ENCODE data around the gene ADAMTS9.

The ADAMTS9 gene

DNA sequence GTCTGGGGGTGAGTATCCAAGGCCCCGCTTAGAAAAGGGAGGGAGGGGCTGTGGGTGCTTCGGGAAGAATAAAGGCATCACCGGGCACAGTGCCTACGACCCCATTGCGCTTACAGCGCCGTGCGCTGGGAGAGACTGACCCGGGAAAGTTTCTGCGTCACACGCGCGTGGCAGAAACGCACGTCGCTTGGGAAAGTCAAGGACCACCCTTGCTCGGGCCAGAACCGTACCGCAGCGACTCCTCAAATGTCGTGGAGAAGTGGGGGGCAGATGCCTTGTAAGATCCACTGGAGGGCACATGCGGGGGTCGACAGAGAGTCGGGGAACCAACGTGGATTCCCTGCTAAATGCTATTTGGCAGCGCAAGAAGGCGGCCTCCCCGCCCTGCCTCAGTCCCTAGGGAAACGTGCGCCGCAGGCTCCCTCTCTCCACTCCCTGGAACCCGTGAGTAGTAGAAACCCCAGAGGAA, 2.4 kb downstream of the ADAMTS9 start:
- peak in 1 of 2 experiments; percentile 23 for DNase-seq (ENCODE audit: low read depth in 2 of 2)

DNA sequence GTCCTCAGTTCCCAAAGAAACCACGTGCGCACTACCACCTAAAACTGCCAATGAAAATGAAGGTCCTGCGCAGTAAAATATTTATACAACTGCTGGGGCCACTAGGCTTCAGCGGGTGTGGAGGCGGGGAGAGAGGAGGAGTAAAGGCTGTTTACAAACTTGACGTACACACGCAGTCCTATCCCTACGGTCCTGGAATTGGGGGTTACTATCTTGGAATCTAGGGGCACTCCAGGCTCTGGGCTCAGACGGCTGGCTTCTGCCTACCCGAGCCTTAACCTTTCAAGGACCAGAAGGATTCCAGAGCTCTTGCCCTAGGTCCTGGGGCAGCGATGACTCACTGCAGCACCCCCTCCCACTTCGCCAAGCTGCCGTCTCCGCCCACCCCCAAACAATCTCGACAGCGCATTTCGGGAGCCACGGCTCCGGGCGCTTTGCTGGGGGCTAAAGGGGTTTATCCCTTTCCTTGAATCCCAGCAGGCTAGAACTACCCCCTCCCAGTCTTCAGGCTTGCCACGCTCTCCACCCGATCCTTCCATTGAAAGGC, 3.0 kb downstream of the ADAMTS9 start:
- no peak for DNase-seq (ENCODE audit: low read depth in 2 of 2)

DNA sequence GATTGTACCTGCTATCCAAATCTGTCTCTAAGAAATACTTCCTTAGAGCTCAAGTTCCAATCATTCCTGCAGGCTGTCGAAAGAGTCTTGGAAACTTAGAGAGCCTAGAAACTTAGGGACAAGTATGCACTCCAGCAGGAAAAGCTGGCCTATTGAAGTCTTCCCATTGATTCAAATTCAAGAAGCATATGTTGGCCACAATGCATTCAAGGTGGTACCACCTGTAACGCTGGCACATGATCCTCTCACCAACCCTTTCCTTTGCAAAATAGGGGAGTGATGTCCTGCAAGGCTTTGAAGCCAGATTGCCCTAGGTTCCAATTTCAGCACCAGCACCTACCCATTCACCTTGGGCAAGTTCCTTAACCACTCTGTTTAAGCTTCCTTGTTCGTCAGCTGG, 6.0 kb downstream of the ADAMTS9 start:
- no peak for DNase-seq (ENCODE audit: low read depth in 2 of 2)

DNA sequence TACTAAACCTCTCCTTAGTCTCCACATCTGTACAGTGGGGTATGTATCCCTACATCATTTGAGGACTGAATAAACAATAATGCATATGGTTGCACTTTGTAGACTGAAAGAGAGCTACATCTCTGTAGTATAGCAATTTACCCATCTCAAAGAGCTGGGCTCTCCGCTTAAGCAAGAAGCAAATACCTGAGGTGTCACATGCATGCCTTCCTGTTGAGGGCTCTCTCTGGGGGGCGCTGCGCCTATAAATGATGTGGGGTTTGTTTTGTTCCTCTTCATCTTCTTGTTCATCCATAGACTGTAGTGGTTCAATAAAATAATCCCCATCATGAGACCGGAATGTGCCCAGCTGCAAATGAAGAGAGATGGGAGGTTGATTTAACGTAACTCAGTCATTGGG, 6.8 kb downstream of the ADAMTS9 start:
- no peak for DNase-seq (ENCODE audit: low read depth in 2 of 2)

DNA sequence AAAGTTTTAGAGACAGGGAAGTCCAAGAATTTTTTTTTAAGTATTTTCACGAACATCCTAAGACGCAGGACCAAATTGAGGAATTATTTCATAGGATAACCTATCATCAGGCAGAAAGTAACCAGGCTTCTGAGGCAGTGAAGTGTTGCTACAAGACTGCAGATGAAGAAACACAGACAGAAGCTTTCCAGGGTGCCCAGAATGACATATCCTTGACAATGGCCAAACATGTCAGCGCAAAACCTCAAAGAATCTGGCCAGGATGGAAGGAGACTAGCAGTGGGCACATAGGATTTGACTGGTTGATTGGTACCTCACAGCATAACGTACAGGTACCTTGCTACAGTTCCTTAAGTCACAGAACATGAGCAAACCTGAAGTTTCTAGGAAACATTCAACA, 7.5 kb downstream of the ADAMTS9 start:
- DNase-seq (ENCODE audit: low read depth in 2 of 2), result no peak

DNA sequence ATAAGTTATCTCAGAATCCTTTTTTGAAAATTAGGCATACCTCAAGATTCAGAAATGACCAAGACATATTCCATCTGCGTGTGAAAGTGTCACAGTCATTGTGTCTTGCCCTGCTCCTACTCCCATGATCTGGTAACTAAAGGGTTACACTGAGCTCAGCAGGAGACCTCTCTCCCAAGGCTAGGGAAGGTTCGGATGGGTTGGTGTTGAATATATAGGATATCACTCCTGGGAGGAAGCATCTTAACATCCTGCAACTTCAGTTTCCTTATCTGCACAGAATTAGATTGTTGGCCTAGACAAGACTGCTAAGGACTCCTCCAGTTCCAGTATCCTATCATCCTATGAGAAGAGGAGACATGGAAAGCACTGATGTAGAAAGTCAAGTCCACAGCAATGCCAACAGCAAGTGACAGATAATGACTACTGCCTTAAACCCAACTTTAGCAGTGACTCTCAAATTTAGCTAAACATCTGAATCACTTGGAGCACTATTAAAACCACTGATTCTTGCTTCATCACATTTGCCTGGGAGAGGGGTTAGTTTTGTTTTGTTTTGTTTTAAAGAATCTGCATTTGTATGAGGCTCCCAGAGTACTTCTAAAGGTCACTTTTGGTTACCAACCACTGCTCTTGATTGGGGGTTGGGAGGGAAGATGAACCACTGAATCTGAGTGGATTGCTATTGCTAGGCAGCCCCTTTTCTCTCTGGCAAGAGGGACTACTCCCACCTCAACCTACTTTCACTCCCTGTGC, 9.7 kb downstream of the ADAMTS9 start:
- no peak for DNase-seq (ENCODE audit: low read depth in 2 of 2)

DNA sequence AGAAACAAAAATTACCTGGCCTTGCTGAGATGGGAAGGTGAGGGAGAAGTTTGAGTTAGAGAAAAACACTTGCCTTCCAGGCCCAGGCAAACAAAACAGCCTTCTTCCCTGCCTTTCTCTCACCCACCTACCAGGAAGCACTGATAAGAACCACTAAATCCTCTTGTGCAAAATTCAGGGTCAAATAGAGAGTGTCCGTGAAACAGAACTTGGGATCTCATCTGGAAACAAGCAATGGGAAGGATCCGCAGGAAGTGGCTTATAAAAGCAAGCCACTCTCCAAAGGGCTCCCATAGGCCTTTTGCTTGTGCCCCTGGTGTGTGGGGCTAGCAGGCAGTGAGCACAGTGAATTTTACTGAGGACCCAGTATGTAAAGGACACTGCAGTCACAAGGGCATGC, 11.0 kb downstream of the ADAMTS9 start:
- no peak for DNase-seq (ENCODE audit: low read depth in 2 of 2)

DNA sequence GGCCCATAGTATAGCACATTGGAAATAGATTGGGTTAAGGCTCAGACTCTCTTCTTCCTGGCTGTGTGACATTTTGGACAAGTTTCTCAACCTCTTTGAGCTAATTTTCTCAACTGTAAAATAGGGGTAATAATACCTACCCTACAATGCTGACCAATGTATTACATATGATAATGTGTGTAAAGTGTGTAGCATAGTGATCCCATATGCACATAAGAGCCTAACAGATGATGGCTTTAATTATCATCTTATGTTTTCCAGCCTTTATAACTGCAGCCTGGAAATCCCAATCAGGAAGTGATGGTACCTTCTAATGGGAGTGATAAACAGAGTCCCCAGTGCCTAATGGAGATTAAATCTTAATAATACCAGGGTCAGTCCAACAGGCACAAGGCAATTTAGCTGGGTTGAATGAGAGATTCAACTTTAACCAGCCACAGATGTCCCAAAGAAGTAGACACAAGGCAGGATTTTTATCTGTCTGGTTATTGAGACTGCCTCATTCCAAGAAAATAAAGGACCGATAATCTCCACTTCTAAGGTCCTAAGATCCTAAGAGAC, 12.0 kb downstream of the ADAMTS9 start:
- DNase-seq (ENCODE audit: low read depth in 2 of 2), result no peak

DNA sequence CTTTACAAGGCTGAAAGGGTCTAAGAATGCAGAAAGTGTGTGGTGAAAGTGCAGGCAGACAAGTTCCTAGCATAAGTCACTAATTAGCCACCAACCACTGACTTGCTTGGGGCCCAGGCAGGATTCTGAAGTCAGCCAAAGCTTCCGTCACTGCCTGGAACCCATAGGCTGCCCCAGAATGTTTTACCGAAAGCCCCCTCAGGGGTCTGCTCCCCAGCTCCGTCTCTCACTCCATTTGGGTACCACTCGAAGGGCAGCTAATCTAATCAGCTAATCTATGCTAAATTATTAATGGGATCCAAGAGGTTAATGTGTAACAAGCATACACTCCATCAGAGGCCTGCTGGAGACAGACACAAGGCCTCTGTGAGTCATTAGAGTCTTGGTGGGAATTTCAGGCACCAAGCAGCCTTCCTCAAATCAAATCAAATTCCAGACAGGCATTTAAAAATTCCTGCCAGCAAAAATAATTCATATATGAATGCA, 13.2 kb downstream of the ADAMTS9 start:
- peak in 1 of 2 experiments; percentile 69 for DNase-seq (ENCODE audit: low read depth in 2 of 2)

DNA sequence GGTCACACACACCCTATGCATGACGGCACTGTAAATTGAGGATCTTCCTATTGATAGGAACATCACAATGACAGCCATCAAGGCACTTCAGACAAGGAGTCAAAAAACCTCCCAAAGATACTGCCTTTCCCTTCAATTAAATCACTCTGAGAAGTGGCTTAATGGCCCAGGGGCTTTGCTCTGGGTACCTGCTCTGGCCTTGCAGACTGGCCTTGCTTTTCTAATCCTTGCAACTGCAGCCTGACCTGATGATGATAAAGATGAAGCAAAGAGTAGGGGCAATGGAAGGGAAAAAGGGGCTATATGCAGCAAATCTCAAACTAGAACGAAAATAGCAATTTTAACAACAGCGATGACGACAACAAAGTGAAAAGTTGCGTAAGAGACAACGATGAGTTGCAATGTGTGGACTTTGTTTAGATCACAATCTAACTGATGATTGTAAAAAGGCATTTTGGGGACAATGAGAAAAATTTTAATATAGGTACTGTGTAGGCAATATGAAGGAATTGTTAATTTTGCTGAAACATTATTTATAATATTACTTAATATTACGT, 14.6 kb downstream of the ADAMTS9 start:
- no peak for DNase-seq (ENCODE audit: low read depth in 2 of 2)

DNA sequence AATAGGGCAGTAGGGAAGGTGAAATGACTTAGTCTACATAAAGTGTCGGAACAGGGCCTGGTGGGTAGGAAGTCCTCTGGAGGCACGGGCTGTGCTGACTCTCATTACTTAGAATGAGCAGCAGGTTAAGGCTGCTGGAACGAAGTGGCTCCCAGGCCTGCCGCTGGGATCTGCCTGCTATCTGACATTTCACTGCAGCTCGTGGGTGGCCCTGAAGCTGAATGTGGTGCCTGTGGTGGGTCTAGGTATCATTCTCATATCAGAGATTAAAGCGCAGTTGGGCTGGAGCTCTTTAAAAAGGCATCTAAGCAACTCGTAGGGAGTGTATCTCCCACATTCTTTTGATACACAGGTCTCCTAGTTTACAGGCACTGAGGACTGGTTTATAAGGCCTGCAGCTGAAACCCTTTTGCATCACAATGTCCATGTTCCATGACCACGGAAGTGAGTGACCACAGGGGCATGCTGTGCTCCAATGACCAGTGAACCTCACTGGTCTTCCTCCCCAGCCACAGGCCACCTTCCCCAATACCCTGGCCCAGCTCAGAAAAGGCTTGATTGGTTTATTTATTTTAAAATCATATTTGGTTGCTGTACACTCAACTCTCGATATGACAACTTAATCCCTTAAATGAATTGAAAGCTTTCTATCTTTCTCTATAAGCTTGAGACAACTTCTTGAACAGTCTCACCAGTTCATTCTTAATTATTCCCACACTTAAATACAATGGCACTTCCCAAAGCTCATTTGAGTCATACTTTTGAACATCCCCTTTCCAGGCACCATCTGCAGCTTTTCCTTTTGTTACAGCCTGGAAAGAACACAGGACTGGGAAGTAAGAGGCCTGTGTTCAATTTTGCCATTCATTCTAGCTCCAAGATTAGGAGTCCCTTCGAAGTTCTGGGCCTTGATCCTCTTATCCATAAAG, 19.0 kb downstream of the ADAMTS9 start:
- DNase-seq (ENCODE audit: low read depth in 2 of 2), result no peak

DNA sequence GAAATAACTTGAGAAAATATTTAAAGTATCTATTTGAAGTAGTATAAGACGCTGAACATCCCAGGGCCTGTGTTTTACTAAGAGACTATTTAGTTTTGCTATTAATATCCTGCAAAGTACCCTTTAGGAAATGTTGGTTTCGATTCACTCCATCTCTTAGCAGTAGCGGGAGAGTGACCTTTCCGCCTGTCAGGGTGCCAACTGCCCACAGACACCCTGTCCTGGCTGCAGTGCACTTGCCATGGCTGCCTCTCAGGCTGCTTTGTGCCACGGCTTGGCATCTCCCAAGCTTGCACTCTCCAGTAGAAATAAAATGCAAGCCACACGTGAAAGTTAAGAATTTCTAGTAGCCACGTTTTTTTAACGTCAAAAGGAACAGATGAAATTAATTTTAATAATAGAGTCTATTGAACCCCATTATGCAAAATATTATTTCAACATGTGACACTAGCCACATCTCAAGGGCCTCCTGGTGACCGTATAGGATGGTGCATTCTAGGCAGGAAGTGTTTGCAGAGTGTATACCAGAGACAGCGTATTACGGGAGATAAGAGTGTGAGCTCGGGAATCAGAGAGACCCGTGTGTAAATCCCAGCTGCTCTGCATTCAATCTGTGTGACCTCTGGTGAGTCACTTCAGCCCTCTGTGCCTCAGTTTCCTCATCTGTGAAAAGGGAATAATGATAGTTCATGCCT, 19.8 kb downstream of the ADAMTS9 start:
- no peak for DNase-seq (ENCODE audit: low read depth in 2 of 2)

DNA sequence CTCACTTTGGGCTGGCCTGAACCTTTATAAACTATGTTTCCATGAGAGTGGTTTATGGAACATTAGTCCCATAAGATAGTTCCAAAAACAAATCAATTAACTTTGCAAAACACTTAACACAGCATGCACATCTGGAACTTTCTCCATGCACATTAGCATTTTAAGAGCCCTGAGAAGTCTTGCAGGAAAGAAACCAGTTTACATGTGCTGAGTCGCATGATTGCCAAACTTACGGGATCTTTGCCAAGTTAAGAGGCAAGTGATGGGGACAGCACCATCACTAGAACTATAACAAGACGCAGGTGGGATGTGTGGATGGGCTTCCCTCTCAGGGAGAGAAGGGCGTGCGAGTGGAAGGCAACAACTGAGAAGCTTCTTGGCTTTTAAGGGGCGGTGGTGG, 20.7 kb downstream of the ADAMTS9 start:
- no peak for DNase-seq (ENCODE audit: low read depth in 2 of 2)

DNA sequence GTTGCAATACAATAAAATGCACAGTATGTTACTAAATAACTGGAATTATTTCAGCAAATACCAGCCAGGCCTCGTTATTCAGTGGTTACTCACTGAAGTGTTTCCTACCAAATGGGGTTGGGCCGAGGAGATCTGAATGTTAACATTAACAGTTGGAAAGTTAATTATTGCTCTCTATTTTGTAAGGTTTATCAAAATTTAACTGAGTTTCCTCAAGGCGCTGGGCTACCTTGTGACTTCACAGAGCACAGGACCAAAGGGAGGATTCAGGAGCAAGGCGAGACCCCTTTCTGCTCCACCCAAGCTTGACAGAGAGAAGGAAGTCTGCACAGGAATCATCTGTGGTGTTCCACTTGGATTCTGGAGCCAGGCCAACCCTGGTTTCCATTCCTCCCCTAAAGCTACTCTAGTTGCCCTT, 21.6 kb downstream of the ADAMTS9 start:
- DNase-seq (ENCODE audit: low read depth in 2 of 2), result peak in 1 of 2 experiments; percentile 68

DNA sequence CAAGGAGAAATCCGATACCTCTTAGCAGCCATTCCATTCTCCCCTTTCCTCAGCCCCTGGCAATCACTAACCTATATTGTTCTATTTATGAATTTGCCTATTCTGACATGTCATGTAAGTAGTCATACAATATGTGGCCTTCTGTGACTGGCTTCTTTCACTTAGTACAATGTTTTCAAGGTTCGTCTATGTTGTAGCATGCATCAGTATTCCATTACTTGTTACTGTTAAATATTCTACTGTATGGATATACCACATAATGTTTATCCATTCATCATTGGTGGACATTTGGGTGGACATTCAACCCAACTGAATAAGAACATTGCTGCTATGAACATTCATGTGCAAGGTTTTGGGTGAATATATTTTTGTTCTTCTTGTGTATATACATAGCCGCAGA, 23.4 kb downstream of the ADAMTS9 start:
- no peak for DNase-seq (ENCODE audit: low read depth in 2 of 2)

DNA sequence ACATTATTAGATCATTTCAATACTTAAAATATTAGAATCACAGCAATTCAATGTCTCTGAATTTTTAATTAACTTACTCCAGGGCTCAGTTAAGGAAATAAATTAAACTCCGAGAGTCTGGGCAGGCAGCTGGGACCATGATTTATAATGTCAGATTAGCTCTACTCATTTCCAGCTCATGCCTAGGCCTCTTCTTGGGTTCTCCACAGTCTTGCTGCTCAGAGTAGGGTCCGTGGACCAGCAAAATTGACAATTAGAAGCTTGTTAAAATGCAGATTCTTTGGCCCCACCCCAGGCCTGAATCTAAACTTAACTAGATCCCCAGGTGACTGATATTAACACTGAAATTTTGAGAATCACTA, 28.2 kb downstream of the ADAMTS9 start:
- no peak for DNase-seq (ENCODE audit: low read depth in 2 of 2)

DNA sequence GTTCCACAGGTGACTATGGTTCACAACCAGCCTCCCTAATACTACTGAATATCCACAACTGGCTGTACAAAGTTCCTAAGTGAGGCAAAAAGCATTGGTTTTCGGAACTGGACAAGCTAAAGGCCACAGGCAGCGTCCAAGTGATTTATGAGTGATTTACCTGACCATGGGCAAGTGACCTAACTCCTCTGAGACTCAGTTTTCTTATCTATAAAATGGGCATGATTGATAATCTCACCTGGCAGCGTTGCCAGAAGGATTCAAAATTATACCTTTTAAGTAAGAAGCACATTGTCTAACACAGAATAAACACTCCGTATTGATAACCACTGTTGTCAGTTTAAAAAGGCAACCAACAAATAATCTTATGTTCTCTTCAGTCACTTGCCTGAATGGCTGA, 29.8 kb downstream of the ADAMTS9 start:
- DNase-seq (ENCODE audit: low read depth in 2 of 2), result no peak

DNA sequence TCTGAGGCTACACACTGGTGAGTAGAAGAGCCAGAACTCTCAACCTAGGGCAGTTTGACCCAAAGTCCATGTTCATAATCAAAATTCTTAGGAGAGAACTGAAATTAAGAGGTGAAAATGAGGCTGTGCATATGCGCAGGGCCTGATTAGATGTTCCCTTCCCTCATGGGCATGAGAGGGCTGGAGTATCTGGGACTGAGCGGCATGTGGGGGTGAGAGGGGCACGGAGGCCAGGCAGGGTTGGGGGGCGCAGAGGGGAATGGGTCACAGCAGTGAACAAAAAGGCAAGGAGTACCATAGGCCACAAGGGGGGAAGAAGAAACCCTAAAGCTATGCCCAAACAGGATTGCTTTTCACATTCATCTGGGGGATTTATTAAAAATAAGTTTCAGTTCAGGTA, 31.3 kb downstream of the ADAMTS9 start:
- DNase-seq (ENCODE audit: low read depth in 2 of 2), result no peak

DNA sequence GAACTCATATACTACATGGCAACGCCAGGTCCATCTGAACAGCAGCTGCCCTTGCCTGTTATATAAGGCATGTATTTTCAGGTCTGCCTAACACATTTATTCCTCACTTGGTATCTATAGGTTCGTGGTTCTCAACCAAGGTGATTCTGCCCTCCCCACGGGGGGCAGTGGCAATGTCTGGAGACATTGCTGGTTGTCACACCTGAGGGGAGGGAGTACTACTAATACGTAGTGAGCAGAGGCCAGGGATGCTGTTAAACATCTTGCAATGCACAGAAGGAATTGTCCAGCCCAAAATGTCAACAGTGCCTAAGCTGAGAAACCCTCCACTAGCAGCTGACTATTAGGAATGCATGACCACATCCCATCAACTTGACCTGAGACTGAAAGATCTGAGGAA, 32.6 kb downstream of the ADAMTS9 start:
- no peak for DNase-seq (ENCODE audit: low read depth in 2 of 2)

DNA sequence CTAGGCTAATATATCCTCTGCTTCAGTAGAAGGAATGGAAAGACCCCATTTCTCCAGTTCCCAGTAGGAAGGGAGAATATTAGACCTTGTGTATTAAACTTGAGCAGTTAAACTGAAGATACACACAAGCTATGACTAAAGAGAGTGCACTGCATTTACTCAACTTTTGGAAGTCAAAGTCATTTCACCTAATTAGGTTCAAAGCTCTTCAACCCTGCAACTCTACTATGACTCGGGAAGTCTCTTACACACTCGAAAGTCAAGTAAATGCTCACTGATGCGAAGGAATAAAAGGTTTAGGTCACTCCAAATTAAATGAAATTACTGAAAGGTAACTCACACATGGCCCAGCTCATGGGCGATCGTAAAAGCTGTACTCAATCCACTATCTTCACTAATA, 33.8 kb downstream of the ADAMTS9 start:
- no peak for DNase-seq (ENCODE audit: low read depth in 2 of 2)

DNA sequence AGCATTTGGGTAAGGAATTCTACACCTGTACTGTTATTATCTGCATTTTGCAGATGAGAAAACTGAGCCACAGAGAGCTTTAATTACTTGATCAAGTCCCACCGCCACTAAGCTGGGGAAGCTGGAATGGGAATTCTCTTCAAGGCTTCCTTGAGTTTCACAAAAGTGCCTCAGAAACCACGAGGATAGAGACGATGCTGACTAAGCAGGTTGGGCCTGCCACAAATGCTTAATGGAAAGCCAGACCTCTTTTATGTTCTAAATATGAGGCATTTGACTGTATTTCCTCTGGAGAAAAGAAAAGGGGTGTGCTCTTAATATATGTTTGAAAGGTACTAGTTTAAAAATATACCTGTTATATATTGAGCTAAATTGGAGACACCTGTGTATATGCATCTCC, 34.7 kb downstream of the ADAMTS9 start:
- no peak for DNase-seq (ENCODE audit: low read depth in 2 of 2)

Measured in fibroblast of skin of left biceps (primary cell).